ENCODE measurements around the gene TIAL1. TPM values are rescaled to one million over a fixed set of nuclear protein-coding genes. Genes with fewer than 3 reads are reported as not detected.

Gene TIAL1
- polyA plus RNA-seq, 3 donors = 6.7 to 118 (median 7.2) TPM

GRCh38 chr10:119575506-119575905, 21.3 kb downstream of the TIAL1 start:
- no peak overlapping the region for H3K4me3 Mint-ChIP-seq
- intact Hi-C loops (cut with micrococcal nuclease) = no loop called here
- H3K4me1 Mint-ChIP-seq = no peaks in the 10 kb centered on the region
- peaks cover 60 to 76% of the 10 kb centered on the region in 2 donors for H3K36me3 Mint-ChIP-seq
- no peak overlapping the region for H3K9ac ChIP-seq (ENCODE audit: insufficient read depth, low read length, poor library complexity, severe bottlenecking)
- H3K27me3 ChIP-seq (ENCODE audit: control insufficient read depth in 2 of 2, insufficient read depth in 2 of 2, low read length in 2 of 2) = no peaks in the 10 kb centered on the region
- H3K27ac ChIP-seq (ENCODE audit: low read depth in 1 of 2, low read length in 2 of 2) = no peak overlapping the region
- no peak overlapping the region for H3K4me3 ChIP-seq (replicated peaks in 1 of 3; ENCODE audit: low read depth in 2 of 3, low read length in 3 of 3)
- H3K36me3 ChIP-seq (replicated peaks in 1 of 2; ENCODE audit: control insufficient read depth in 1 of 2, insufficient read depth in 2 of 2, low read length in 2 of 2) = peaks cover 76 to 87% of the 10 kb centered on the region in 2 donors
- no peak overlapping the region for H3K4me2 ChIP-seq (replicated peaks; ENCODE audit: extremely low read depth, low read length, poor library complexity, severe bottlenecking)
- WGBS (ENCODE audit: insufficient coverage) = 20% methylated on average over 1 of the region's 5 CpGs
- no peaks in the 10 kb centered on the region for H3K4me1 ChIP-seq (ENCODE audit: control insufficient read depth in 1 of 2, insufficient read depth in 2 of 2, low read length in 2 of 2)
- H3K27ac Mint-ChIP-seq = peak overlapping the region in 3 of 7 donors; percentile 40 to 61 (median 55)
- no peaks in the 10 kb centered on the region for H4K20me1 ChIP-seq (ENCODE audit: insufficient read depth, low read length)
- H3K79me2 ChIP-seq (ENCODE audit: insufficient read depth, low read length) = peaks cover 7% of the 10 kb centered on the region
- H3K9me3 ChIP-seq (replicated peaks in 1 of 2; ENCODE audit: control insufficient read depth in 1 of 2, insufficient read depth in 1 of 2, low read length in 2 of 2) = no peaks in the 10 kb centered on the region
- peaks cover 0 to 2% (median 0%) of the 10 kb centered on the region in 7 donors for H3K9me3 Mint-ChIP-seq
- peaks cover 0 to 1% (median 0%) of the 10 kb centered on the region in 3 donors for H3K27me3 Mint-ChIP-seq (ENCODE audit: low read depth in 3 of 3)
- no peak for TF ChIP-seq CTCF (IDR thresholded peaks at IDR 0.05)
- DNase-seq = no peak
- H2AFZ ChIP-seq (ENCODE audit: insufficient read depth, low read depth, low read length, poor library complexity, severe bottlenecking) = no peak overlapping the region

GRCh38 chr10:119567978-119568377, 28.8 kb downstream of the TIAL1 start:
- H4K20me1 ChIP-seq (ENCODE audit: insufficient read depth, low read length) = no peaks in the 10 kb centered on the region
- no peak for TF ChIP-seq CTCF (IDR thresholded peaks at IDR 0.05)
- peaks cover 4 to 11% of the 10 kb centered on the region in 2 donors for H3K36me3 ChIP-seq (replicated peaks in 1 of 2; ENCODE audit: control insufficient read depth in 1 of 2, insufficient read depth in 2 of 2, low read length in 2 of 2)
- no peaks in the 10 kb centered on the region for H3K79me2 ChIP-seq (ENCODE audit: insufficient read depth, low read length)
- H3K9me3 Mint-ChIP-seq = peaks cover 0 to 1% (median 0%) of the 10 kb centered on the region in 7 donors
- WGBS (ENCODE audit: insufficient coverage) = 93% methylated on average over 3 of the region's 8 CpGs
- no peak overlapping the region for H3K27ac Mint-ChIP-seq
- peaks cover 5 to 14% of the 10 kb centered on the region in 2 donors for H3K36me3 Mint-ChIP-seq
- DNase-seq = no peak
- no peak overlapping the region for H3K4me2 ChIP-seq (replicated peaks; ENCODE audit: extremely low read depth, low read length, poor library complexity, severe bottlenecking)
- intact Hi-C loops (cut with micrococcal nuclease) = no loop called here
- H3K27me3 Mint-ChIP-seq (ENCODE audit: low read depth in 3 of 3) = peaks cover 1 to 3% (median 2%) of the 10 kb centered on the region in 3 donors
- no peak overlapping the region for H3K4me3 Mint-ChIP-seq
- H3K4me1 ChIP-seq (ENCODE audit: control insufficient read depth in 1 of 2, insufficient read depth in 2 of 2, low read length in 2 of 2) = no peaks in the 10 kb centered on the region
- H3K27ac ChIP-seq (ENCODE audit: low read depth in 1 of 2, low read length in 2 of 2) = no peak overlapping the region
- no peak overlapping the region for H3K9ac ChIP-seq (ENCODE audit: insufficient read depth, low read length, poor library complexity, severe bottlenecking)
- H3K27me3 ChIP-seq (ENCODE audit: control insufficient read depth in 2 of 2, insufficient read depth in 2 of 2, low read length in 2 of 2) = no peaks in the 10 kb centered on the region
- H3K9me3 ChIP-seq (replicated peaks in 1 of 2; ENCODE audit: control insufficient read depth in 1 of 2, insufficient read depth in 1 of 2, low read length in 2 of 2) = no peaks in the 10 kb centered on the region
- no peak overlapping the region for H3K4me3 ChIP-seq (replicated peaks in 1 of 3; ENCODE audit: low read depth in 2 of 3, low read length in 3 of 3)
- H2AFZ ChIP-seq (ENCODE audit: insufficient read depth, low read depth, low read length, poor library complexity, severe bottlenecking) = no peak overlapping the region
- H3K4me1 Mint-ChIP-seq = peaks cover 2% of the 10 kb centered on the region

All from CD14-positive monocyte (primary cell).